Activated CD4-positive, alpha-beta T cell treated with anti-CD3 and anti-CD28 coated beads for 24 hours (primary cell): ENCODE data around the gene TEKTIP1.

ENCODE experiments used
- DNase-seq, 2 donors: peaks; one replicate each; pipeline ENCODE4 v3.0.0-alpha.2; 2020; ENCODE audit warnings: low read depth in 2 of 2

TEKTIP1 gene

GRCh38 chr19:3537438-3538240 is 1.3 kb upstream of the TEKTIP1 start:
- DNase-seq, result no peak

GRCh38 chr19:3538258-3538929 is 580 bp upstream of the TEKTIP1 start:
- DNase-seq, result no peak

- no peak for DNase-seq
Observed at GRCh38 chr19:3539756-3540118, 763 bp downstream of the TEKTIP1 start.

- no peak for DNase-seq
Observed at GRCh38 chr19:3543150-3544057, 4.4 kb downstream of the TEKTIP1 start.

- DNase-seq, result no peak
Observed at GRCh38 chr19:3544058-3544376, 5.0 kb downstream of the TEKTIP1 start.

- DNase-seq, result peak; percentile 71 to 78
Observed at GRCh38 chr19:3544742-3545668, 6.0 kb downstream of the TEKTIP1 start.

- no peak for DNase-seq
Observed at GRCh38 chr19:3545669-3546034, 6.7 kb downstream of the TEKTIP1 start.

GRCh38 chr19:3546119-3546518 is 7.1 kb downstream of the TEKTIP1 start:
- DNase-seq, result no peak

GRCh38 chr19:3547301-3547731 is 8.3 kb downstream of the TEKTIP1 start:
- DNase-seq, result no peak

GRCh38 chr19:3547767-3548282 is 8.9 kb downstream of the TEKTIP1 start:
- DNase-seq, result no peak

- DNase-seq, result no peak
Observed at GRCh38 chr19:3548606-3549005, 9.6 kb downstream of the TEKTIP1 start.

- DNase-seq, result no peak
Observed at GRCh38 chr19:3549816-3550215, 10.8 kb downstream of the TEKTIP1 start.

GRCh38 chr19:3550947-3551791 is 12.2 kb downstream of the TEKTIP1 start:
- DNase-seq, result no peak

GRCh38 chr19:3551792-3552095 is 12.8 kb downstream of the TEKTIP1 start:
- DNase-seq, result no peak

- DNase-seq, result no peak
Observed at GRCh38 chr19:3554254-3555083, 15.5 kb downstream of the TEKTIP1 start.

GRCh38 chr19:3555653-3556422 is 16.9 kb downstream of the TEKTIP1 start:
- DNase-seq, result no peak

GRCh38 chr19:3556423-3556977 is 17.5 kb downstream of the TEKTIP1 start:
- DNase-seq, result no peak

- peak; percentile 46 to 50 for DNase-seq
Observed at GRCh38 chr19:3556978-3557460, 18.0 kb downstream of the TEKTIP1 start.
